NCI-H128 (cell line): ENCODE results near the gene ZNF831.

Experiments used
- DNase-seq: peaks from one replicate; lab custom pipeline; 2025; ENCODE audit not compliant: unreplicated experiment; lab: John Stamatoyannopoulos, UW

Gene ZNF831

GRCh38 chr20:59139998-59140397 lies 23.6 kb upstream of the ZNF831 start:
- no peak for DNase-seq

DNA sequence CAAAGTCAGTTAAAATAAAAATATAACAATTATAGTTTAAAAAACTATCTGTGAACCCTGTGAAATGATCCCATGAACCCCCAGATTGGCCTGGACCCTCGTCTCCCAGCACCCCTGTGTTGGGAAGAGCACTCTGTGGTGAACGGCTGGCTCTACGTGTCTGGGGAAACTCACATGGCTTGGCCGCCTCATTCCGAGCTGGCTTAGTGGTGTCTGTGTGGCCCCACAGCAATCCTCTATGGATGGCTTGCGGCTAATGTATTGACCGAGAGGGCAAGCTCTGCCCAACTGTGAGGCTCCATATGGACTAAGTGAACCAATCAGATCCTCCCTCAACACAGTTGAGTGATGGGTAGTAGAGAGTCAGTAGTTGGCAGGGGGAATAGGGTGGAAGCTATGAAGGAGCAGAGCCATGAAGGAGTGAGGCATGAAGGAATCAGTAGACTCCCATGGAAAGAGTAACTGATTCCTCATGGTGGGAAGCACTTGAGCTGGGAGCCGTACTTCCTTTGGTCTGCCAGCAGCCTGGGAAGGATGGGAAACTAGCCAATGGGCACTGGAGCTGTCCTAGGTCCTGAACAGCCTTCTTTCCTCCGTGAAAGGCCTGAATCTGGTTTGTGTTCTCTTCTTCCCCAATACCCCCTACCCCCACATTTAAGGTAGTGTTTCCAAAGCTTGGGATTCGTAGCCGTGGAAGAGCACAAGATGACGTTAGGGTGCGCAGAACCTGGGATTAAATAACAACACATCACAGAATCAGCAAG lies 21.6 kb upstream of the ZNF831 start:
- DNase-seq = no peak

- no peak for DNase-seq
Observed at GRCh38 chr20:59143326-59143725, 20.3 kb upstream of the ZNF831 start.

- no peak for DNase-seq
Observed at GRCh38 chr20:59144179-59144830, 19.3 kb upstream of the ZNF831 start.

DNA sequence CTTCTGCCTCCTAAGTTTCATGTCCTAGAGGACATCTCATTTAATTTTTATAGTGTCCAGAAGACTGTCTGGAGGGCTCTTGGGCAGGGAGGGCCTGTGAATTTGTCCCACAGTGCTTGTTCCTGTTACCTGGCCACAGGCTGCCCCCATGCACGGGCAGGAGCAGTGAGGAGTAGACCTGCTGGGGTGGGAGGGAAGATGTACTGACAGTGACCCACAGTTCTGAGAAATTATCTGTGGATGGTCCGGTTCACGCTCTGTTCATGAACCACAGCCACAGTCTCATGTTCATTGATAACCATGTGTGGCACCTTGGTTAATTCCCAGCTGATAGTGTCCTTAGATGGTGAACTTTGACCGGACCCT lies 18.8 kb upstream of the ZNF831 start:
- no peak for DNase-seq

GRCh38 chr20:59145247-59145923 lies 18.2 kb upstream of the ZNF831 start:
- no peak for DNase-seq

- DNase-seq = no peak
Observed at GRCh38 chr20:59145924-59146779, 17.5 kb upstream of the ZNF831 start.

DNA sequence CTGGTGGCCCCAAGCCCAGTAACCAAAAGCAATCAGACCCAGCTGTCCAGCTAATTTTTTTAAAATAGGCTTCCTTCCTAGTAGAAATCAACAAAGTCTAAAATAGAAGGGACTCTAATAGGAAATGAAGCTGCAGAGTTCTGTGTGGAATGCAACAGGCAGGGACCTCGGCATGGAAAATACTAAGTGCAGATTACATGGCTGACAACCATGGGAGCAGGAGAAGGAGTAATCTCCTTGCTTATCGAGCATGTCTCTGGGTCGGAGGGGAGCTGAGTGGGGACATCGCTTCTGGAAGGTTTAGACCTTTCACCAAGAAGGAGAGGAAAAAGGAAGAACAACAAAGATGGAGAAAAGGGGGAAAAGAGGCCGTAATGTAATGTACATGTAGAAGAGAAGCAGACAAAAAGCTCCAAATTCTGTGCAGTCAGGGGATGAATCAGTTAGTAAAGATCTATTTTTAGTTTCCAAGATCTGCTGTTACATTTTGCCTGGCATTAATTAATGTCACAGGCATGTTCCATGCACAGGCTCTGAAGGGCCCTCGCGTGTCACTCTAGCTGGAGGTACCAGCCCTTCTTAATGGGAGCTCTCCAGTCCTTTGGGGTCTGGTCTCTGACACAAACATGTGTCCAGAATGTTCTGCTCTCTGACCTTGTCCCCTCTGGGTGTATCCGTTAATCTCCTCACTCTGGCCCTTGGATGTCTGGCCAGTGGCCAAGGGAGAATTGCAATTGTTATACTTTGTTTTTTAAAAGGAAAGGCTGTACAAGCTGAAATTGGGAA lies 16.6 kb upstream of the ZNF831 start:
- no peak for DNase-seq

- DNase-seq = no peak
Observed at GRCh38 chr20:59147586-59147985, 16.0 kb upstream of the ZNF831 start.

GRCh38 chr20:59148701-59149493 lies 14.7 kb upstream of the ZNF831 start:
- no peak for DNase-seq

GRCh38 chr20:59149678-59150504 lies 13.7 kb upstream of the ZNF831 start:
- no peak for DNase-seq

DNA sequence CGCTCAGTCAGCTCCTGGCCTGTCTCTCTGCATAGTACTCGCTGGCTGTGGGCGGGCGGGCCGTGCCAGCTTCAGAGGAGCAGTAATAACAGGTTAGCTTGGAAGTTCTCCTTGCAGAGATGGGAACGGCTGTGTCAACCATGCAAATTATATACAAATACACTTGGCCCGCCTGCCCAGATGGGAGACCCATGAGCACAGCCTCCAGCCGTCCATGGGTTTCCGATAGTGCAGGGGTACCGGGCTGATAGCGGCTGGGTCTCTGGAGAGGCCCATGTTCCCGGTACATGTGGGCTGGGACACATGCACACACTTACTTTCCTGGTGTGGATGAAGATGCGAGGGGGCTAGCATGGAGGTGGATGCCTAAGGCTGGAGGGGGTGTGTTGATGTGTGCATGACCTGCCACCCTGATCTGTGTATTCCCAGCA lies 12.8 kb upstream of the ZNF831 start:
- DNase-seq = no peak

DNA sequence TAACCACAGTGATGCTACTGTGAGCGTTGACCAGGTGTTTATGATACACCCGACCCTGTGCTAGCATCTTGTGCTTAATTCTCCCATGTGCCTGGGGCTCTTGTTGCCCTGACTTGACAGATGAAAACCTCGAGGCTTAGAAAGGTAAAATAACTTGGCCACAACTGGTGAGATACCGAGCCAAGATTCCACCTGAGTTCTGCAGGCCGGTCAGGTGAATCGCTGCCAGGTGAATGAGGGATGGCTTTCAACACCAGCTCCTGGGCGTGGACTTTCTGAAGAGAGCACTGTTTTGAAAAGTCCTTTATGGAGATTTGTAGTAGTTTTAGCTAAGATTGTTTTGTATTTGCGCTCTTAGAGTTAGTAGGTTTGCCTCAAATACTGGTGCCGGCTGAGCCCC lies 12.2 kb upstream of the ZNF831 start:
- DNase-seq = no peak

DNA sequence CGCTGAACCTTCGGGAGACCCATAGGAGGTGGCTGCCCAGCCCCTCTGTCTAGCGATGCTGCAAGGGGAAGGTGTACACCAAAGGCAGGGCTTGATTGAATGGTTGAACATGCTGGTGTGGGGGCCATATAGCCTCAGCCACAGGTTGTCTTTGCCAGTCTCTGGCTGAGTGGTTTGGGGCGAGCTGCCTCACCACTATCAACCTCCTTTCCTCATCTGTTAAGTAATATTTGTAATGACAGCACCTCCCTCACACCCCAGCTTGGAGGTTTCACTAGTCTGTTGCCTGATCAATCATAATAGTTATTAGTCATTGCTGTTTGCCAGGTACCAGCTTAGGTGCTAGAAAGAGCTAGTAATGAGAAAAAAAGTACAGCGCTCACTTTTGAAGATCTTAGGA lies 11.8 kb upstream of the ZNF831 start:
- DNase-seq = no peak

DNA sequence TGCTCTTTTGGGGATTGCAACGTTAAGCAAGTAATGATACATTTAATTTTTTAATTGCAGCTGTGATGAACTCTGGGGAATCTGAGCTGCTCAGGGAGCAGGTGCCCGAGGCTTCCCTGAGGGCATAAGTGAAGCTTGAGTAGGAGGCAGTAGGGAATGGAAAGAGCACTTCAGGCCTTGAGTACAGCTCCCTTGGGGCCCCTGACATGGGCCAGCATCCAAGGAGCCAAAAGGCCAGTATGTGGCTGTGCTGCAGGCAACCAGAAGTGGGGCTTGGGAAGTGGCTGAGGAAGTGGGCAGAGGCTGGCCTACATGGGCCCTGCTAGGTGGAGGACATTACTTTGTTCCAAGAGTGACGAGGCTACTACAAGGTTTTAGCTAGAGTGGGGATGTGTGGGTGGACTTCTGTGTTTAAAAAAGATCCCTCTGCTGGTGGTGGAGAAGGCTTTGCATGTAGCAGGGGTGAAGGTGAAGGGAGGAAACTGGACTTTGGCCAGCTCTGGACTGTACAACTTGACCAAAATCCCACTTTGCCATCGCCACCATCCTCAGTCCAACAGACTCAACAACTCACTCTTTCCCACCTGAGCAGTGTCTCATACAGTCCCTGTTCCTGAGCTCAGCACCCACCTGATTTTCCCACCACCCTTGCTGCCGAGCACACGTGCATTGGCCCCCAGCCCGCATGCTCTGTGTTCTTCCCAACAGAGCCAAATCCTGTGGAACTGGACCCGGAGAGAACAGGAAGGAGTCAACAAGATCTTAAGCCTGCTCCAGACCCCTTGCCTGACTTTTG lies 10.9 kb upstream of the ZNF831 start:
- no peak for DNase-seq

DNA sequence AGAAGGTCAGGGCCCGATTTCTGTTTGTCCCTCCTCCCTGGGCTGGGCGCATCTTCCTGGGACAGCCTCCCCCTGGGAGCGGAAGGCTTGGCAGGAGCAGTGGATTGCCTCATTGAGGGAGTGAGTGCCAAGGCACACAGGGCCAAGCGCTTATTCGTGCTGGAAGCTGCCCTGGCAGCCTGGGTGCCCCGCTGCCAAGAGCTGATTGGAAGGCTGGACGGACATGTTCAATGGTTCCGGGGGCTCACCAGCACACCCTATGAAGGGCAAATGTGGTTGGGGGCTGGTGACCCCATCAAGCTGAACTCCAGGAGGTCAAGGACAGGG lies 10.3 kb upstream of the ZNF831 start:
- no peak for DNase-seq

- DNase-seq = no peak
Observed at GRCh38 chr20:59153832-59154231, 9.8 kb upstream of the ZNF831 start.

- no peak for DNase-seq
Observed at GRCh38 chr20:59154317-59155013, 9.2 kb upstream of the ZNF831 start.
